Activated CD8-positive, alpha-beta memory T cell treated with anti-CD3 and anti-CD28 coated beads, Interleukin-2, amount 10 ng/mL, durations not matched to agents 7 days and 5 days (primary cell): ENCODE results near the gene ASCC1. TPM values are rescaled to one million over a fixed set of nuclear protein-coding genes. Genes with fewer than 3 reads are reported as not detected.

ENCODE experiments used
- ATAC-seq: fragments of 150-1000 bp; cut with Tn5 transposase; one replicate; pipeline ENCODE4 v1.10.0; 2021; ENCODE audit warnings: moderate library complexity
- CTCF ChIA-PET: fragments of 350-600 bp; sonication (Branson Sonifier 250); formaldehyde crosslinking; loops from one replicate; lab custom pipeline; 2021; ENCODE audit warnings: antibody characterized with exemption; lab: Charles Lee
- DNase-seq: peaks from one replicate; pipeline ENCODE4 v3.0.0-alpha.2; 2020
- H3K27ac Mint-ChIP-seq: one replicate; pipeline ENCODE4 v1.8.0; 2021; ENCODE audit warnings: mild to moderate bottlenecking, mixed read lengths
- H3K27me3 Mint-ChIP-seq: one replicate; pipeline ENCODE4 v1.8.0; 2021; ENCODE audit warnings: mixed read lengths
- H3K36me3 Mint-ChIP-seq: one replicate; pipeline ENCODE4 v1.8.0; 2021; ENCODE audit warnings: mild to moderate bottlenecking, mixed read lengths
- H3K4me1 Mint-ChIP-seq: one replicate; pipeline ENCODE4 v1.8.0; 2021; ENCODE audit warnings: mixed read lengths
- H3K4me3 Mint-ChIP-seq: one replicate; pipeline ENCODE4 v1.8.0; 2021; ENCODE audit warnings: mild to moderate bottlenecking, moderate library complexity, mixed read lengths
- H3K9me3 Mint-ChIP-seq: one replicate; pipeline ENCODE4 v1.8.0; 2022; ENCODE audit warnings: low read depth, mixed read lengths
- total RNA-seq, 2 experiments: library from RNA; stranded (reverse); gene quantifications; one replicate each; pipeline ENCODE4 v1.2.3, GENCODE V29; 2021

ASCC1 gene
- total RNA-seq, 2 experiments from 2014 or later: 34.9 to 36.8 TPM

- H3K27me3 Mint-ChIP-seq: no peaks in the 10 kb centered on the region
- no peaks in the 10 kb centered on the region for H3K9me3 Mint-ChIP-seq
- H3K4me3 Mint-ChIP-seq: no peak overlapping the region
- H3K36me3 Mint-ChIP-seq: peaks cover 12% of the 10 kb centered on the region
- no peak for ATAC-seq
- CTCF ChIA-PET: interaction anchor here (0.7 to 1.2 kb wide), 4 partner anchors 11 to 264 kb away, joined by 3 to 4 read pairs (median 3); no protein-coding TSS in a partner anchor
- no peak for DNase-seq
- H3K4me1 Mint-ChIP-seq: peaks cover 43% of the 10 kb centered on the region
- no peak overlapping the region for H3K27ac Mint-ChIP-seq
Measured at GRCh38 chr10:72073708-72074573, 142.1 kb downstream of the ASCC1 start.

DNA sequence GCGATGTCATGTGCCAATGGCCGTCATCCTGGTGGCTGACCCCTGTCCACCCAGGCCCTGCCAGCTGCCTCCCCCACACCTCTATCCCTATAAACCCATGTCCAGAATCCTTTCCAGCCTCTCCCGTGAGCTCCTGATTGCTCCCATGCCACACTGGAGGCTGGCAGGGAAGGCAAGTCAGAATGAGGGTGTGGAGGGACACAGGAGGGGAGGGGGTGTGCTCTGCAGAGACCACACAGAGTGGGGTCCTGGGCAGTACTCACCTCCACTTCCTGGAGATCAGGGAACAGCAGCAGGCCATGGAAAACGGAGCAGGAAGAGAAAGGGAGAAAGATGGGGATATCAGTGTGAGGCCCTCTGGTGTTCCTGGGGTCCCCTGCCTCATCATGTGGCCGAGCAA is 143.4 kb downstream of the ASCC1 start:
- DNase-seq: no peak
- no peaks in the 10 kb centered on the region for H3K27me3 Mint-ChIP-seq
- no peak overlapping the region for H3K27ac Mint-ChIP-seq
- no peak for ATAC-seq
- H3K4me1 Mint-ChIP-seq: peaks cover 35% of the 10 kb centered on the region
- H3K9me3 Mint-ChIP-seq: no peaks in the 10 kb centered on the region
- no peak overlapping the region for H3K4me3 Mint-ChIP-seq
- H3K36me3 Mint-ChIP-seq: peaks cover 12% of the 10 kb centered on the region
- CTCF ChIA-PET: interaction anchor here (0.7 to 3.7 kb wide), 3 partner anchors 10 to 176 kb away, joined by 3 to 24 read pairs (median 4); no protein-coding TSS in a partner anchor

- Mint-ChIP-seq H3K4me1 (peaks cover 30% of the 10 kb centered on the region), H3K27ac (no peak overlapping the region), H3K9me3 (no peaks in the 10 kb centered on the region), H3K4me3 (no peak overlapping the region), H3K36me3 (peaks cover 12% of the 10 kb centered on the region), H3K27me3 (no peaks in the 10 kb centered on the region)
- CTCF ChIA-PET: interaction anchor here (3.7 kb wide), 1 partner anchor 23 kb away, joined by 24 read pairs; no protein-coding TSS in a partner anchor
- ATAC-seq: no peak
- no peak for DNase-seq
Measured at GRCh38 chr10:72072046-72072445, 144.0 kb downstream of the ASCC1 start.

- CTCF ChIA-PET: interaction anchor here (0.8 to 3.7 kb wide), 5 partner anchors 9 to 56 kb away, joined by 3 to 24 read pairs (median 3); partner anchors contain the start of gene SPOCK2
- Mint-ChIP-seq H3K36me3 (peaks cover 20% of the 10 kb centered on the region), H3K4me3 (no peak overlapping the region), H3K27me3 (no peaks in the 10 kb centered on the region), H3K9me3 (no peaks in the 10 kb centered on the region), H3K27ac (no peak overlapping the region), H3K4me1 (peaks cover 16% of the 10 kb centered on the region)
- ATAC-seq (no peak), DNase-seq (no peak)
Measured at GRCh38 chr10:72069751-72070526, 146.1 kb downstream of the ASCC1 start.

GRCh38 chr10:72068901-72069446 is 147.1 kb downstream of the ASCC1 start:
- Mint-ChIP-seq H3K36me3 (peaks cover 23% of the 10 kb centered on the region), H3K27ac (peak overlapping the region; percentile 22), H3K27me3 (no peaks in the 10 kb centered on the region), H3K9me3 (no peaks in the 10 kb centered on the region), H3K4me3 (no peak overlapping the region), H3K4me1 (peaks cover 14% of the 10 kb centered on the region)
- no peak for ATAC-seq
- no peak for DNase-seq
- CTCF ChIA-PET: interaction anchor here (3.1 to 3.7 kb wide), 2 partner anchors 20 kb away, joined by 19 to 24 read pairs; no protein-coding TSS in a partner anchor

DNA sequence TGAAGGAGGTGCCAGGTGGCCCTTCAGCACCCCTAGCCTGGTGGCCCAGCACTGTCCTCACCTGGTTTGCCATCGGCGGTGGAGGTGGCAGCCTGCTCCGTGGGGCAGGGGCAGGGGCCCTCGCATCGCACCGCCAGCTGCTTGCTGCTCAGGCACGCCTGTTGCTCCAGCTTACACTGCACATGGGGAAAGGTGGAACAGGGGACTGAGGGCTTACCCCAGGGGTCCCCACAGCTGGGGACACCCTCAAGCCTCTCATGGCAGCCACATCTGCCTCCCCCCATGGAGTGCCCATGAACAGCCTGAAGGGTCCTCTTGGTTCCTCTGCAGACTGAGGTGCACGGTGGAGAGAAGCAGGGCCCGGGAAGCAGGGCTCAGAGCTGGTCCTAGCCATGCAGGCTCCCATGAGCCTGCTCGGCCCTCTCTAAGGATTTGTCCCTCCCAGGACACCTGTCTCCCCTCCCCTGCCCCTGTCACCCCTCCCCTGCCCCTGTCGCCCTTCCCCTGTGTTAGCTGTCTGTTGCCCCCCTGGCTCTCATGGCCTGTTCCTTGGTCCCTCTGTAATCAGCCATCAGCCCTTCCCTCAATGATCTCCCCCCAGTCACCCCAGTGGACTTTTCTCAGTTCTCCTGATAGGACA is 147.8 kb downstream of the ASCC1 start:
- H3K27ac Mint-ChIP-seq: no peak overlapping the region
- no peaks in the 10 kb centered on the region for H3K27me3 Mint-ChIP-seq

DNA sequence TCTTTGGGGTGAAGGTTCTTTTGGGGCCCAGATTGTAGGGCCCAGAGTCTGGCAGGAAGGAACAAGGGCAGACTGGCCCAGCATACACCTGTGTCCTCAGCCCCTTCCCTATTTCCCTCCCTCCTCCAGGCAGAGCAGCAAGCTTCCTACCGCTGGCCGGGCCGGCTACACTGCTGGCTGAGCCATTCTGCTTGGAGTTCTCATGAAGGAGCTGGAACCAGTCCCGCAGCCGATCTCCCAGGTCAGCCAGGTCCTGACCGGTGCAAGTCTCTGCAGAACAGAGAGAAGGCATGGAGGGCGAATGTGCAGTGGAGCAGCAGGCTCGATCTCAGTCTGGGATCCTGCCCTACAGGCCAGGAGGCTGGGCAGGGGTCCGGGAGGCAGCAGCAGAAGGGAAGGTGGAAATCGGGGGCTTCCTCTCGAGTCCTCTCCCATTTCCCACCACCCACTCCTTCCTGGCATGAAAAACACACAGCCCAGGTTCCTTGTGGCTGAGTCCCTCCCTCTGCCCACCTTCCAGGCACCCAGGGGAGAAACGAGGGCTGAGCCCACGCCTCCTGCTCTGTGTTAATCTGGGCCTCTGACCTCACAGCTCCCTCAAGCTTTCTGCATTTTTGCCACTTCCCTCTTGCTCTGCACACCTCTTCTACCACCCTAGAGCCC is 148.5 kb downstream of the ASCC1 start:
- Mint-ChIP-seq H3K27ac (no peak overlapping the region), H3K4me3 (no peak overlapping the region), H3K27me3 (no peaks in the 10 kb centered on the region), H3K9me3 (no peaks in the 10 kb centered on the region), H3K36me3 (peaks cover 23% of the 10 kb centered on the region), H3K4me1 (peaks cover 14% of the 10 kb centered on the region)
- no peak for ATAC-seq
- DNase-seq: no peak
- CTCF ChIA-PET: interaction anchor here (3.1 kb wide), 1 partner anchor 19 kb away, joined by 19 read pairs; no protein-coding TSS in a partner anchor

More for the DNA sequence above, 147.8 kb downstream of the ASCC1 start:
- no peak for DNase-seq
- no peak overlapping the region for H3K4me3 Mint-ChIP-seq
- no peak for ATAC-seq
- H3K9me3 Mint-ChIP-seq: no peaks in the 10 kb centered on the region
- peaks cover 23% of the 10 kb centered on the region for H3K36me3 Mint-ChIP-seq
- CTCF ChIA-PET: interaction anchor here (3.1 kb wide), 1 partner anchor 19 kb away, joined by 19 read pairs; no protein-coding TSS in a partner anchor
- peaks cover 14% of the 10 kb centered on the region for H3K4me1 Mint-ChIP-seq

GRCh38 chr10:72066318-72067284 is 149.5 kb downstream of the ASCC1 start:
- Mint-ChIP-seq H3K4me1 (peaks cover 13% of the 10 kb centered on the region), H3K9me3 (no peaks in the 10 kb centered on the region), H3K27me3 (no peaks in the 10 kb centered on the region), H3K36me3 (peaks cover 17% of the 10 kb centered on the region), H3K4me3 (no peak overlapping the region), H3K27ac (no peak overlapping the region)
- ATAC-seq (no peak), DNase-seq (no peak)
- CTCF ChIA-PET: interaction anchor here (0.7 to 3.1 kb wide), 2 partner anchors 18 to 118 kb away, joined by 3 to 19 read pairs; no protein-coding TSS in a partner anchor

DNA sequence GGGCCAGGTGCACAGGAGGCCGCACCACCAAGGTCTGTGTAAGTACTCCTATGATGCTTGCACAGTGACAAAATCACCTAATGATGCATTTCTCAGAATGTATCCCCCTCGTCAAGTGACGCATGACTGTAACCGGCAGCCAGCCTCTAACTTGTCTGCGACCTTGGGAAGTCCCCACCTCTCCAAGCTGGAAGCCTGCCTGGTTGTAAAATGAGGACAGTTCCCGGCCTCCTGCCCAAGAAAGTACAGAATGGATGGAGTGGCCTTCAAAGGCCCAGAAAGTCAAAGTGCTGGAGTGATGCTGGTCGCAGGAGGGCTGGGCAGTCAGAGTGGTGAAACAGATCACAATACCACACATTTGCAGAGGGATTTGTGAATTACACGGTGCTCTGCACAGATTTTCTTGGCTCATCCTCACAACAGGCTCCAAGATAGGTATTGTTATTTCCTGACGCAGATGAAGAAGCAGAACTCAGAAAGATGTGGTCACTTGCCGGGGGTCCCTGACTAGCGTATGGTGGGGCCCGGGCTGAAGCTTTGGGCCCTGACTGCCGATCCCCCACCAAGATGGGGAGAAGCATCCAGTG is 150.5 kb downstream of the ASCC1 start:
- peaks cover 7% of the 10 kb centered on the region for H3K4me1 Mint-ChIP-seq
- no peak overlapping the region for H3K4me3 Mint-ChIP-seq
- H3K36me3 Mint-ChIP-seq: peaks cover 14% of the 10 kb centered on the region
- H3K27me3 Mint-ChIP-seq: no peaks in the 10 kb centered on the region
- no peaks in the 10 kb centered on the region for H3K9me3 Mint-ChIP-seq
- CTCF ChIA-PET: interaction anchor here (0.7 to 3.1 kb wide), 2 partner anchors 17 to 117 kb away, joined by 3 to 19 read pairs; no protein-coding TSS in a partner anchor
- ATAC-seq (no peak), DNase-seq (no peak)
- no peak overlapping the region for H3K27ac Mint-ChIP-seq

DNA sequence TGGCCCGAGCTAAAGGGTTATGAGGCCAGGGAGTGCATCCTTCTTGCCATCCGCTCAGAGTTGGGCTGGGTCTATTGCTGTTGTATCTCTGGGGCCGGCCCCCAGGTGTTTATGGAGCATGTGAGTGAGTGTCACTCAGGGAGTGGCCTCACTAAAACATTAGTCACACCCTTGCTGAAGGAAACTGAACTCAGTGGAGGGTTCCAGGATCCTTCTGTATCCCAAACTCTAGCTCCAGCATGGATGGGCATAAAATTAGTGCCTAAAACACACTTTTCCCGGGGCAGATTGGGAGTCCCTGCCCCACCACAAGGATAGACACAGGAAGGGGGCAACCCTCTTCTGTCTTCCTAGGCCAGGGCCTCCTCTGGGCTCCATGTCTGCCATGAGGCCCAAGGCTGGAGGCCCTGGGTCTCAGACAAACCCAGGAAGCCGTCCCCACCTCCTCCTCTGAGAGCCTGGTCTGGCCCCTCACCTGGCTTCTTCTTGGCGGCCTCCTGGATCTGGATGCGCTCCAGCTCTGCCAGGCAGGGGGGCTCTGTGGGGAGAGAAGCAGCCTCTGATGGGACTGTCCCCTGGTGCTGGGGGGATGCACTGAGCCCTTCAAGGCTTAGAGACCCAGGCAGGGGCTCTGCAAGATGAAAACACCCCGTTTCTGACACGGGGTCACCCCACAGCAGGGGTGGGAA is 152.2 kb downstream of the ASCC1 start:
- CTCF ChIA-PET: interaction anchor here (1.2 to 1.5 kb wide), 3 partner anchors 11 to 273 kb away, joined by 3 to 4 read pairs (median 4); no protein-coding TSS in a partner anchor
- ATAC-seq (no peak), DNase-seq (no peak)
- Mint-ChIP-seq H3K4me1 (no peaks in the 10 kb centered on the region), H3K4me3 (no peak overlapping the region), H3K36me3 (peaks cover 10% of the 10 kb centered on the region), H3K27me3 (no peaks in the 10 kb centered on the region), H3K27ac (no peak overlapping the region), H3K9me3 (no peaks in the 10 kb centered on the region)
